ENCODE results near the gene SOBP.

The SOBP gene

DNA sequence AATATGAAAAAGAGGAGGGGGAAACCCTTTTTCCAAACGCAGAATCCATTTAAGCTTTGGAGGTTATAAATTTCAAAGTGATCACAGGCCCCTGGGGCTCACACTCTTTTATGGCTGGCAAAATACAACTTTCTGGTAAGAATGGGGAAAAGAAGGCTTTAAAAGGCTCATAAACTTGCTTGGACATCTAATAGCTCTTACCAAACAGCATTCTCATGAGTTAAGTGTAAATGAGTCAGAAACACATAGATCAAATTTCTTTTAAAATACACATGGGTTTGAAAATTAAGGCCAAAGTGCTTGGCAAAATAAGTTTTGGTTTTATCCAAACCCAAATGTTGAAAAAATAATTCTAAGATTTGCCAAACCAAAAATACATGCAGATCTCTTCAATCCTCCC lies 154.6 kb downstream of the SOBP start:
- Histone ChIP-seq H3K27ac (ENCODE audit: low read depth, low read length) (no peak overlapping the region), H3K9me3 (ENCODE audit: insufficient read depth, low read depth, low read length) (no peaks in the 10 kb centered on the region), H3K36me3 (ENCODE audit: insufficient read depth, low read length) (no peaks in the 10 kb centered on the region), H3K4me1 (ENCODE audit: insufficient read depth, low read length) (no peaks in the 10 kb centered on the region), H3K4me3 (ENCODE audit: low read length) (no peak overlapping the region), H3K27me3 (ENCODE audit: insufficient read depth, low read length) (no peaks in the 10 kb centered on the region), H3K9ac (ENCODE audit: low read depth, low read length) (no peak overlapping the region)
- WGBS, result 96% methylated on average over 1 of the region's 1 CpG

GRCh38 chr6:107645740-107646139 lies 155.8 kb downstream of the SOBP start:
- Histone ChIP-seq H3K9me3 (ENCODE audit: insufficient read depth, low read depth, low read length) (no peaks in the 10 kb centered on the region), H3K4me1 (ENCODE audit: insufficient read depth, low read length) (no peaks in the 10 kb centered on the region), H3K27me3 (ENCODE audit: insufficient read depth, low read length) (no peaks in the 10 kb centered on the region), H3K9ac (ENCODE audit: low read depth, low read length) (no peak overlapping the region), H3K4me3 (ENCODE audit: low read length) (no peak overlapping the region), H3K36me3 (ENCODE audit: insufficient read depth, low read length) (no peaks in the 10 kb centered on the region), H3K27ac (ENCODE audit: low read depth, low read length) (no peak overlapping the region)
- WGBS, result 87% methylated on average over 4 of the region's 4 CpGs

- H3K27ac ChIP-seq (ENCODE audit: low read depth, low read length), result no peak overlapping the region
- H3K27me3 ChIP-seq (ENCODE audit: insufficient read depth, low read length), result no peaks in the 10 kb centered on the region
- H3K4me3 ChIP-seq (ENCODE audit: low read length), result no peak overlapping the region
- H3K36me3 ChIP-seq (ENCODE audit: insufficient read depth, low read length), result no peaks in the 10 kb centered on the region
- no peak overlapping the region for H3K9ac ChIP-seq (ENCODE audit: low read depth, low read length)
- H3K4me1 ChIP-seq (ENCODE audit: insufficient read depth, low read length), result no peaks in the 10 kb centered on the region
- WGBS, result 94% methylated on average over 9 of the region's 9 CpGs
- no peaks in the 10 kb centered on the region for H3K9me3 ChIP-seq (ENCODE audit: insufficient read depth, low read depth, low read length)
Measured at GRCh38 chr6:107646176-107646575, 156.3 kb downstream of the SOBP start.

GRCh38 chr6:107646776-107647438 lies 157.0 kb downstream of the SOBP start:
- 88% methylated on average over 2 of the region's 2 CpGs for WGBS
- Histone ChIP-seq H3K27me3 (ENCODE audit: insufficient read depth, low read length) (no peaks in the 10 kb centered on the region), H3K4me3 (ENCODE audit: low read length) (no peak overlapping the region), H3K36me3 (ENCODE audit: insufficient read depth, low read length) (no peaks in the 10 kb centered on the region), H3K9me3 (ENCODE audit: insufficient read depth, low read depth, low read length) (no peaks in the 10 kb centered on the region), H3K27ac (ENCODE audit: low read depth, low read length) (no peak overlapping the region), H3K9ac (ENCODE audit: low read depth, low read length) (no peak overlapping the region), H3K4me1 (ENCODE audit: insufficient read depth, low read length) (no peaks in the 10 kb centered on the region)

DNA sequence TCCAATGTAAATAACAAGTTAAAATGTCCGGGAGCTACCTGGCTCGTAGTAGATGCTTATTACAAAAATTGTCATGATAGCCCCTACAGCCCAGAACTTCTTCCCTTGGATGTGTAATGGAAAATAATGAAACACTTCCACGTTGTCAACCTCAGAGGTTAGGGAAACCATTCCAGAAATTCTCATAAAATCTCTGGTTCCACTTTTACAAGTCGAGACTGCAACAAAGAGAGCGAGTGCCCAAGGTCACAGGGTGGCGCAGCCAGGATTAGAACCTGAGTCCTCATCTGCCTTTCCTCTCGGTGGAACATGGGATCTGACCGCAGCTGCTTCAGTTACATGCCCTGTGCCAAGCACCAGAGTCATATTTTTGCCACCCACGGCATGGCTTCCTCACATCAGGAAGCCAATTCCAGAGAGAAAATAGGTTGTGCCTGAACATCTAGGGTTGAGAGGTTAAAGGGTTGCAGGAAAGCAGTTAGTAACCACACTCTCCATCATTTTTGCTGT lies 157.6 kb downstream of the SOBP start:
- Histone ChIP-seq H3K9me3 (ENCODE audit: insufficient read depth, low read depth, low read length) (no peaks in the 10 kb centered on the region), H3K27me3 (ENCODE audit: insufficient read depth, low read length) (no peaks in the 10 kb centered on the region), H3K4me3 (ENCODE audit: low read length) (no peak overlapping the region), H3K9ac (ENCODE audit: low read depth, low read length) (no peak overlapping the region), H3K4me1 (ENCODE audit: insufficient read depth, low read length) (no peaks in the 10 kb centered on the region), H3K36me3 (ENCODE audit: insufficient read depth, low read length) (no peaks in the 10 kb centered on the region), H3K27ac (ENCODE audit: low read depth, low read length) (no peak overlapping the region)
- WGBS, result 94% methylated on average over 9 of the region's 9 CpGs

GRCh38 chr6:107648983-107649382 lies 159.1 kb downstream of the SOBP start:
- Histone ChIP-seq H3K27ac (ENCODE audit: low read depth, low read length) (no peak overlapping the region), H3K4me1 (ENCODE audit: insufficient read depth, low read length) (no peaks in the 10 kb centered on the region), H3K9ac (ENCODE audit: low read depth, low read length) (no peak overlapping the region), H3K4me3 (ENCODE audit: low read length) (no peak overlapping the region), H3K36me3 (ENCODE audit: insufficient read depth, low read length) (no peaks in the 10 kb centered on the region), H3K9me3 (ENCODE audit: insufficient read depth, low read depth, low read length) (no peaks in the 10 kb centered on the region), H3K27me3 (ENCODE audit: insufficient read depth, low read length) (no peaks in the 10 kb centered on the region)
- 67% methylated on average over 1 of the region's 1 CpG for WGBS

- Histone ChIP-seq H3K9ac (ENCODE audit: low read depth, low read length) (no peak overlapping the region), H3K36me3 (ENCODE audit: insufficient read depth, low read length) (no peaks in the 10 kb centered on the region), H3K4me3 (ENCODE audit: low read length) (no peak overlapping the region), H3K9me3 (ENCODE audit: insufficient read depth, low read depth, low read length) (no peaks in the 10 kb centered on the region), H3K27ac (ENCODE audit: low read depth, low read length) (no peak overlapping the region), H3K27me3 (ENCODE audit: insufficient read depth, low read length) (no peaks in the 10 kb centered on the region), H3K4me1 (ENCODE audit: insufficient read depth, low read length) (peaks cover 13% of the 10 kb centered on the region; the same call in 1 of the 2 replicates)
- WGBS, result 93% methylated on average over 2 of the region's 2 CpGs
Measured at GRCh38 chr6:107652526-107653182, 162.7 kb downstream of the SOBP start.

- H3K36me3 ChIP-seq (ENCODE audit: insufficient read depth, low read length), result no peaks in the 10 kb centered on the region
- WGBS, result 93% methylated on average over 10 of the region's 10 CpGs
- H3K4me1 ChIP-seq (ENCODE audit: insufficient read depth, low read length), result peaks cover 17% of the 10 kb centered on the region
- H3K9me3 ChIP-seq (ENCODE audit: insufficient read depth, low read depth, low read length), result no peaks in the 10 kb centered on the region
- no peak overlapping the region for H3K9ac ChIP-seq (ENCODE audit: low read depth, low read length)
- H3K27ac ChIP-seq (ENCODE audit: low read depth, low read length), result no peak overlapping the region
- no peak overlapping the region for H3K4me3 ChIP-seq (ENCODE audit: low read length)
- no peaks in the 10 kb centered on the region for H3K27me3 ChIP-seq (ENCODE audit: insufficient read depth, low read length)
Measured at GRCh38 chr6:107653183-107653580, 163.3 kb downstream of the SOBP start.

DNA sequence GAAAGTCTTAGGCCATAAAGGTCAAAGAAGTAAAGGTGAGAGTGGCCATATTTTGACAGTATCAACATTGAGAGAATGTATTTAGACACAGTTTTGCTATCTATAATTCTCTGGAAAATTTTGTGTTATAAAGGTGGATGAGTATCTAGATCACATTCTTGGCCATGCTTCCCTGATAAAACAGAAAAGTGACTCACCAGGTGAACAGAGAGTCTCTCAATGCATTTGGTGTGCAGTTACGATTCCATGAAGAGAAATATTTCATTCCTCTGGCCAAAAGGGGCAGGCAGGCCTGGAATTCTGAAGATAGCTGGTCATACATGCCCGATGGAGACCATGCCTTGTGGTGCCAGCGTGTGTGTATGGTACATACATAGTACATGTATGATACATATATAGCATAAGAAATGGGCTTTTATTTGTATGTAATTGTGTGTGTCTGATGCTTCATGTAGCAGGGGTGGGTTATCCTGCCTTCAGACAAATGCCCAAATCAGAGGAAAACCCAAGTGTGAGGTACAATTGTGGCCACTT lies 164.0 kb downstream of the SOBP start:
- WGBS, result 95% methylated on average over 3 of the region's 3 CpGs
- Histone ChIP-seq H3K4me3 (ENCODE audit: low read length) (no peak overlapping the region), H3K9me3 (ENCODE audit: insufficient read depth, low read depth, low read length) (no peaks in the 10 kb centered on the region), H3K9ac (ENCODE audit: low read depth, low read length) (no peak overlapping the region), H3K27ac (ENCODE audit: low read depth, low read length) (no peak overlapping the region), H3K27me3 (ENCODE audit: insufficient read depth, low read length) (no peaks in the 10 kb centered on the region), H3K4me1 (ENCODE audit: insufficient read depth, low read length) (peaks cover 25% of the 10 kb centered on the region), H3K36me3 (ENCODE audit: insufficient read depth, low read length) (no peaks in the 10 kb centered on the region)

- H3K27me3 ChIP-seq (ENCODE audit: insufficient read depth, low read length), result no peaks in the 10 kb centered on the region
- no peak overlapping the region for H3K9ac ChIP-seq (ENCODE audit: low read depth, low read length)
- H3K4me3 ChIP-seq (ENCODE audit: low read length), result no peak overlapping the region
- H3K27ac ChIP-seq (ENCODE audit: low read depth, low read length), result no peak overlapping the region
- WGBS, result 93% methylated on average over 4 of the region's 4 CpGs
- H3K36me3 ChIP-seq (ENCODE audit: insufficient read depth, low read length), result no peaks in the 10 kb centered on the region
- H3K4me1 ChIP-seq (ENCODE audit: insufficient read depth, low read length), result peaks cover 31% of the 10 kb centered on the region
- H3K9me3 ChIP-seq (ENCODE audit: insufficient read depth, low read depth, low read length), result no peaks in the 10 kb centered on the region
Measured at GRCh38 chr6:107654764-107655163, 164.8 kb downstream of the SOBP start.

- H3K9me3 ChIP-seq (ENCODE audit: insufficient read depth, low read depth, low read length), result no peaks in the 10 kb centered on the region
- no peak overlapping the region for H3K4me3 ChIP-seq (ENCODE audit: low read length)
- H3K9ac ChIP-seq (ENCODE audit: low read depth, low read length), result no peak overlapping the region
- H3K27ac ChIP-seq (ENCODE audit: low read depth, low read length), result no peak overlapping the region
- H3K27me3 ChIP-seq (ENCODE audit: insufficient read depth, low read length), result no peaks in the 10 kb centered on the region
- H3K4me1 ChIP-seq (ENCODE audit: insufficient read depth, low read length), result peaks cover 31% of the 10 kb centered on the region
- 37% methylated on average over 4 of the region's 4 CpGs for WGBS
- no peaks in the 10 kb centered on the region for H3K36me3 ChIP-seq (ENCODE audit: insufficient read depth, low read length)
Measured at GRCh38 chr6:107655245-107655644, 165.3 kb downstream of the SOBP start.
